Measurements from ENCODE around the gene PSMC4. TPM values are rescaled to one million over a fixed set of nuclear protein-coding genes. Genes with fewer than 3 reads are reported as not detected.
A peak's percentile ranks its signal among the peaks of the same experiment; 100 is the strongest.

PSMC4 gene
- total RNA-seq, 1 experiment from 2014 or later, result 99.7 TPM

GRCh38 chr19:39969266-39969665 is 1.7 kb upstream of the PSMC4 start:
- H2AFZ ChIP-seq (ENCODE audit: low read length), result no peak overlapping the region
- H3K9me3 ChIP-seq (ENCODE audit: low read length), result no peaks in the 10 kb centered on the region
- no peaks in the 10 kb centered on the region for H3K27me3 ChIP-seq (ENCODE audit: low read length)
- peak overlapping the region; percentile 81; the same call in 1 of the 2 replicates for H3K4me3 ChIP-seq (ENCODE audit: low read length)
- no peaks in the 10 kb centered on the region for H3K9me2 ChIP-seq (replicated peaks; ENCODE audit: insufficient read depth, low read length)
- H3K36me3 ChIP-seq (ENCODE audit: insufficient read depth, low read length), result peaks cover 11% of the 10 kb centered on the region
- H3K27ac ChIP-seq (ENCODE audit: low read length), result no peak overlapping the region
- no peaks in the 10 kb centered on the region for H4K20me1 ChIP-seq (ENCODE audit: insufficient read depth, low read depth, low read length)
- peak overlapping the region; percentile 79 for H3K4me2 ChIP-seq (ENCODE audit: low read depth, low read length, poor library complexity, severe bottlenecking)
- DNase-seq, result no peak
- H3K79me2 ChIP-seq (ENCODE audit: low read length), result peaks cover 35% of the 10 kb centered on the region
- H3K9ac ChIP-seq (ENCODE audit: low read length), result peak overlapping the region; percentile 92
- peaks cover 19% of the 10 kb centered on the region for H3K4me1 ChIP-seq (ENCODE audit: low read length)

- Histone ChIP-seq H3K9me2 (replicated peaks; ENCODE audit: insufficient read depth, low read length) (no peaks in the 10 kb centered on the region), H3K9ac (ENCODE audit: low read length) (peak overlapping the region; percentile 92), H3K4me1 (ENCODE audit: low read length) (peaks cover 19% of the 10 kb centered on the region), H3K4me2 (ENCODE audit: low read depth, low read length, poor library complexity, severe bottlenecking) (peak overlapping the region; percentile 79), H3K9me3 (ENCODE audit: low read length) (no peaks in the 10 kb centered on the region), H3K27ac (ENCODE audit: low read length) (peak overlapping the region; percentile 43; the same call in 1 of the 2 replicates), H2AFZ (ENCODE audit: low read length) (peak overlapping the region; percentile 95), H3K36me3 (ENCODE audit: insufficient read depth, low read length) (peaks cover 15% of the 10 kb centered on the region), H3K27me3 (ENCODE audit: low read length) (no peaks in the 10 kb centered on the region), H3K79me2 (ENCODE audit: low read length) (peaks cover 35% of the 10 kb centered on the region), H3K4me3 (ENCODE audit: low read length) (peak overlapping the region; percentile 81), H4K20me1 (ENCODE audit: insufficient read depth, low read depth, low read length) (no peaks in the 10 kb centered on the region)
- no peak for DNase-seq
These were observed 1.1 kb upstream of the PSMC4 start for GRCh38 chr19:39969681-39970424.

GRCh38 chr19:39970425-39970674 is 615 bp upstream of the PSMC4 start:
- H3K27me3 ChIP-seq (ENCODE audit: low read length), result no peaks in the 10 kb centered on the region
- no peaks in the 10 kb centered on the region for H3K9me2 ChIP-seq (replicated peaks; ENCODE audit: insufficient read depth, low read length)
- DNase-seq, result no peak
- H3K4me3 ChIP-seq (ENCODE audit: low read length), result peak overlapping the region; percentile 81
- H3K4me2 ChIP-seq (ENCODE audit: low read depth, low read length, poor library complexity, severe bottlenecking), result peak overlapping the region; percentile 79
- H3K27ac ChIP-seq (ENCODE audit: low read length), result peak overlapping the region; percentile 43; the same call in 1 of the 2 replicates
- H2AFZ ChIP-seq (ENCODE audit: low read length), result peak overlapping the region; percentile 95
- peak overlapping the region; percentile 92 for H3K9ac ChIP-seq (ENCODE audit: low read length)
- H3K36me3 ChIP-seq (ENCODE audit: insufficient read depth, low read length), result peaks cover 17% of the 10 kb centered on the region
- no peaks in the 10 kb centered on the region for H4K20me1 ChIP-seq (ENCODE audit: insufficient read depth, low read depth, low read length)
- H3K4me1 ChIP-seq (ENCODE audit: low read length), result peaks cover 19% of the 10 kb centered on the region
- H3K9me3 ChIP-seq (ENCODE audit: low read length), result no peaks in the 10 kb centered on the region
- peaks cover 35% of the 10 kb centered on the region for H3K79me2 ChIP-seq (ENCODE audit: low read length)

GRCh38 chr19:39971380-39972035 is 543 bp downstream of the PSMC4 start:
- Histone ChIP-seq H3K27me3 (ENCODE audit: low read length) (no peaks in the 10 kb centered on the region), H3K36me3 (ENCODE audit: insufficient read depth, low read length) (peaks cover 22% of the 10 kb centered on the region), H2AFZ (ENCODE audit: low read length) (no peak overlapping the region), H3K9me2 (replicated peaks; ENCODE audit: insufficient read depth, low read length) (no peaks in the 10 kb centered on the region), H3K9ac (ENCODE audit: low read length) (peak overlapping the region; percentile 85), H3K4me1 (ENCODE audit: low read length) (peaks cover 19% of the 10 kb centered on the region), H3K9me3 (ENCODE audit: low read length) (no peaks in the 10 kb centered on the region), H3K4me2 (ENCODE audit: low read depth, low read length, poor library complexity, severe bottlenecking) (peak overlapping the region; percentile 70), H4K20me1 (ENCODE audit: insufficient read depth, low read depth, low read length) (no peaks in the 10 kb centered on the region), H3K79me2 (ENCODE audit: low read length) (peaks cover 35% of the 10 kb centered on the region), H3K4me3 (ENCODE audit: low read length) (peak overlapping the region; percentile 81), H3K27ac (ENCODE audit: low read length) (no peak overlapping the region)
- DNase-seq, result no peak

DNA sequence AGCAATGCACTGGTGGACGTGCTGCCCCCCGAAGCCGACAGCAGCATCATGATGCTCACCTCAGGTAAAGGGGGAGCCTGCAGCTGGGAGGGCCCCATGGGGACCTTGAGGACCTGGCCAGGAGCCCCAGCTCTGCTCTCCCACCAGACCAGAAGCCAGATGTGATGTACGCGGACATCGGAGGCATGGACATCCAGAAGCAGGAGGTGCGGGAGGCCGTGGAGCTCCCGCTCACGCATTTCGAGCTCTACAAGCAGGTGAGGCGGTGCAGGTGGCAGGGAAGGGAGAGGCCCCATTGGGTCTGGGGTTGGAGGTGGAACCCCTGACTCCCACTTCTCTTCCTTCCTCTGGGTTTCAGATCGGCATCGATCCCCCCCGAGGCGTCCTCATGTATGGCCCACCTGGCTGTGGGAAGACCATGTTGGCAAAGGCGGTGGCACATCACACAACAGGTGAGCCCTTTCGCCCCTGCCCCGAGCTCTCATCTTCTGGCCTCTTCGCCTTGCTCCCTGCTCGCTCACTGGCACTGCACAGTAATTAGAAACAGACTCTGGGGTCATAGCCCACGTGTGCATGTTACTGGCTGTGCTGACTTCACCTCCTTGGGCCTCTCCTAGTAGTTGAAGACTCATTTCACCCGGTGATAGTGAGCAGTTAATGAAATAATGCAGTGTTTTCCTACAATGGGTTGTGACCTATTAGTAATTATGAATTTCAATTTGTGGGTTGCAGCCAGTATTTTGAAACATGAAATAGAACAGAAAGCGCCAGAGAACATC is 3.6 kb downstream of the PSMC4 start:
- Histone ChIP-seq H3K36me3 (ENCODE audit: insufficient read depth, low read length) (peaks cover 42% of the 10 kb centered on the region), H3K9ac (ENCODE audit: low read length) (no peak overlapping the region), H3K9me2 (replicated peaks; ENCODE audit: insufficient read depth, low read length) (no peaks in the 10 kb centered on the region), H4K20me1 (ENCODE audit: insufficient read depth, low read depth, low read length) (no peaks in the 10 kb centered on the region), H3K79me2 (ENCODE audit: low read length) (peaks cover 44% of the 10 kb centered on the region), H3K4me2 (ENCODE audit: low read depth, low read length, poor library complexity, severe bottlenecking) (no peak overlapping the region), H3K4me1 (ENCODE audit: low read length) (peaks cover 15% of the 10 kb centered on the region), H2AFZ (ENCODE audit: low read length) (no peak overlapping the region), H3K9me3 (ENCODE audit: low read length) (no peaks in the 10 kb centered on the region), H3K4me3 (ENCODE audit: low read length) (no peak overlapping the region), H3K27ac (ENCODE audit: low read length) (no peak overlapping the region), H3K27me3 (ENCODE audit: low read length) (no peaks in the 10 kb centered on the region)
- DNase-seq, result no peak

DNA sequence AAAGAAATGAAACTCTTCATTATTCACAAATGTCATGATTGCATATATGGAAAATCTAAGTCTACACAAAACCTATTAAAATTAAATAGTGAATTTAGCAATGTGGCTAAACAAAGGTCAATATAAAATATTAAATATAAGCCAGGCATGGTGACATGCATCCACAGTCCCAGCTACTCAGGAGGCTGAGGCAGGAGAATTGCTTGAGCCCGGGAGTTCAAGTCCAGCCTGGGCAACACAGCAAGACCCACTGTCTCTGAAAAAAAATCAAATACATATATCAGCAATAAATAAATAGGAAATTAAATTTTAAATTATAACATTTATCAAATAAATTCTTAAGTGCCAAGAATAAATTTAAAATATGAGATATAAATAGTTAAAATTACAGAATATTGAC is 11.9 kb downstream of the PSMC4 start:
- no peaks in the 10 kb centered on the region for H4K20me1 ChIP-seq (ENCODE audit: insufficient read depth, low read depth, low read length)
- H3K36me3 ChIP-seq (ENCODE audit: insufficient read depth, low read length), result peaks cover 60% of the 10 kb centered on the region
- no peaks in the 10 kb centered on the region for H3K27me3 ChIP-seq (ENCODE audit: low read length)
- peaks cover 64% of the 10 kb centered on the region for H3K79me2 ChIP-seq (ENCODE audit: low read length)
- H3K4me3 ChIP-seq (ENCODE audit: low read length), result no peak overlapping the region
- H3K9me3 ChIP-seq (ENCODE audit: low read length), result peaks cover 33% of the 10 kb centered on the region
- no peaks in the 10 kb centered on the region for H3K4me1 ChIP-seq (ENCODE audit: low read length)
- H3K4me2 ChIP-seq (ENCODE audit: low read depth, low read length, poor library complexity, severe bottlenecking), result no peak overlapping the region
- H3K9ac ChIP-seq (ENCODE audit: low read length), result no peak overlapping the region
- no peak overlapping the region for H2AFZ ChIP-seq (ENCODE audit: low read length)
- no peak for DNase-seq
- H3K27ac ChIP-seq (ENCODE audit: low read length), result no peak overlapping the region
- H3K9me2 ChIP-seq (replicated peaks; ENCODE audit: insufficient read depth, low read length), result no peaks in the 10 kb centered on the region

DNA sequence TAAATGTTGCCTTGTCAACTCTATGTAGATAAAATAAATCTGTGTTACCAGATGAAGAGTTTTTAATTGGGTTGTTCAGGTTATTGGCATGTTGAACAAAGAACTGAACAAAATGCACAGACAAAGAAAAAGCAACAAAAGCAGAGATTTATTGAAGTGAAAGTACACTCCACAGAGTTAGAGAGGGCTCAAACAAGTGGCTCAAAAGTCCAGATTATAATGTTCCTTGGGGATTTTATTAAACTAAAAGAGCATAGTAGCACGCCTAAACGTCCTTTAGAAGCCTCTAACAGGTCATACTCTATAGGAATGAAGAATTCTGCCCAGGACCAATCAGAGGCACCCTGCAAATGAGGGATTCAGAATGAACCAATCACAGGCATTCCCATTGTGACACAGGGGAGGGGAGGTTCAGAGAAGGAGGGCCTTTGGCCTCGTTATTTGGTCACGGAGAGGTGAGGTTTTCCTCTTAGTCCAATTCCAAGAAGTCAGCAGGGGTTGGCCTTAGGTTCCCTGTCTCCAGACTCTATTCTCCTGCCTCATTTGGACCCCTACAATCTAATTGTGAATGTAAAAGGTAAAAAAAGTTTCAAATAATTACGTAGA is 12.8 kb downstream of the PSMC4 start:
- H3K4me1 ChIP-seq (ENCODE audit: low read length), result no peaks in the 10 kb centered on the region
- no peaks in the 10 kb centered on the region for H4K20me1 ChIP-seq (ENCODE audit: insufficient read depth, low read depth, low read length)
- no peak overlapping the region for H3K4me2 ChIP-seq (ENCODE audit: low read depth, low read length, poor library complexity, severe bottlenecking)
- DNase-seq, result no peak
- H3K9ac ChIP-seq (ENCODE audit: low read length), result no peak overlapping the region
- H3K27me3 ChIP-seq (ENCODE audit: low read length), result no peaks in the 10 kb centered on the region
- H3K79me2 ChIP-seq (ENCODE audit: low read length), result peaks cover 65% of the 10 kb centered on the region
- H3K36me3 ChIP-seq (ENCODE audit: insufficient read depth, low read length), result peaks cover 52% of the 10 kb centered on the region
- H3K9me3 ChIP-seq (ENCODE audit: low read length), result peaks cover 36% of the 10 kb centered on the region
- no peak overlapping the region for H2AFZ ChIP-seq (ENCODE audit: low read length)
- no peak overlapping the region for H3K4me3 ChIP-seq (ENCODE audit: low read length)
- no peak overlapping the region for H3K27ac ChIP-seq (ENCODE audit: low read length)
- no peaks in the 10 kb centered on the region for H3K9me2 ChIP-seq (replicated peaks; ENCODE audit: insufficient read depth, low read length)

DNA sequence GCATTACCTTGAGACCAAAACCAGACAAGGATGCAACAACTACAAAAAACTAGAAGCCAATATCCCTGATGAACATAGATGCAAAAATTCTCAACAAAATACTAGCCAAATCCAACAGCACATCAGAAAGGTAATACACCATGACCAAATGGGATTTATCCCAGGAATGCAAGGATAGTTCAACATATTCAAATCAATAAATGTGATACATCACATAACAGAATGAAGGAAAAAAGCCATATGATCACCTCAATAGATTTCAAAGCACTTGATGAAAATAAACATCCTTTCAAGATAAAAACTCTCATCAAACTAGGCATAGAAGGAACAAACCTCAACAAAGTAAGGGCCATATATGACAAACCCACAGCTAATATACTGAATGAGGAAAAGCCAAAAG is 15.7 kb downstream of the PSMC4 start:
- peaks cover 26% of the 10 kb centered on the region for H3K36me3 ChIP-seq (ENCODE audit: insufficient read depth, low read length)
- H3K4me3 ChIP-seq (ENCODE audit: low read length), result no peak overlapping the region
- H3K27me3 ChIP-seq (ENCODE audit: low read length), result no peaks in the 10 kb centered on the region
- no peak overlapping the region for H3K9ac ChIP-seq (ENCODE audit: low read length)
- peaks cover 86% of the 10 kb centered on the region for H3K79me2 ChIP-seq (ENCODE audit: low read length)
- H3K27ac ChIP-seq (ENCODE audit: low read length), result no peak overlapping the region
- no peaks in the 10 kb centered on the region for H4K20me1 ChIP-seq (ENCODE audit: insufficient read depth, low read depth, low read length)
- no peak overlapping the region for H3K4me2 ChIP-seq (ENCODE audit: low read depth, low read length, poor library complexity, severe bottlenecking)
- no peak overlapping the region for H2AFZ ChIP-seq (ENCODE audit: low read length)
- H3K9me3 ChIP-seq (ENCODE audit: low read length), result peaks cover 39% of the 10 kb centered on the region
- H3K4me1 ChIP-seq (ENCODE audit: low read length), result no peaks in the 10 kb centered on the region
- no peak for DNase-seq
- H3K9me2 ChIP-seq (replicated peaks; ENCODE audit: insufficient read depth, low read length), result no peaks in the 10 kb centered on the region
